Astrocyte (in vitro differentiated cells and primary cell): ENCODE measurements around the gene LMX1B. TPM values are rescaled to one million over a fixed set of nuclear protein-coding genes. Genes with fewer than 3 reads are reported as not detected.
A peak's percentile ranks its signal among the peaks of the same experiment; 100 is the strongest.

ENCODE experiments used
- DNase-seq: peaks from one replicate; pipeline ENCODE4 v3.0.0-alpha.2; 2010; ENCODE audit warnings: low read depth
- FAIRE-seq: peaks from 2 replicates; lab custom pipeline; 2011; peaks lifted over from hg19 to GRCh38; lab: Jason Lieb, UNC
- H2AFZ ChIP-seq: 2 replicates; pipeline ENCODE4 v1.6.0; 2012; ENCODE audit warnings: low read depth, low read length, inconsistent platforms
- H3K27ac ChIP-seq: 2 replicates; pipeline ENCODE4 v1.5.1; 2011; ENCODE audit warnings: low read depth, low read length, inconsistent platforms
- H3K27me3 ChIP-seq: 2 replicates; pipeline ENCODE4 v1.6.0; 2011; ENCODE audit warnings: low read length, inconsistent platforms; ENCODE audit not compliant: insufficient read depth
- H3K36me3 ChIP-seq: 2 replicates; pipeline ENCODE4 v1.5.1; 2011; ENCODE audit warnings: low read length, inconsistent platforms; ENCODE audit not compliant: insufficient read depth
- H3K4me1 ChIP-seq: 2 replicates; pipeline ENCODE4 v1.5.1; 2011; ENCODE audit warnings: low read length, inconsistent platforms; ENCODE audit not compliant: insufficient read depth
- H3K4me2 ChIP-seq: 2 replicates; pipeline ENCODE4 v1.6.0; 2012; ENCODE audit warnings: low read length, inconsistent platforms
- H3K4me3 ChIP-seq: 2 replicates; pipeline ENCODE4 v1.5.1; 2011; ENCODE audit warnings: low read depth, mild to moderate bottlenecking, low read length, inconsistent platforms; ENCODE audit not compliant: insufficient read depth
- H3K79me2 ChIP-seq: 2 replicates; pipeline ENCODE4 v1.6.0; 2012; ENCODE audit warnings: mild to moderate bottlenecking, low read length, inconsistent platforms; ENCODE audit not compliant: insufficient read depth
- H3K9ac ChIP-seq: 2 replicates; pipeline ENCODE4 v1.6.0; 2012; ENCODE audit warnings: mild to moderate bottlenecking, low read length, inconsistent platforms
- H3K9me3 ChIP-seq: 2 replicates; pipeline ENCODE4 v1.5.1; 2012; ENCODE audit warnings: low read depth, mild to moderate bottlenecking, low read length, inconsistent platforms; ENCODE audit not compliant: insufficient read depth
- H4K20me1 ChIP-seq: 2 replicates; pipeline ENCODE4 v1.6.0; 2012; ENCODE audit warnings: low read length, inconsistent platforms; ENCODE audit not compliant: insufficient read depth
- H3K27ac Mint-ChIP-seq: one replicate; pipeline ENCODE4 v1.8.0; 2021; ENCODE audit warnings: mild to moderate bottlenecking, mixed read lengths; ENCODE audit not compliant: unreplicated experiment
- H3K27me3 Mint-ChIP-seq: one replicate; pipeline ENCODE4 v1.8.0; 2021; ENCODE audit warnings: low read depth, mixed read lengths; ENCODE audit not compliant: unreplicated experiment
- H3K36me3 Mint-ChIP-seq: one replicate; pipeline ENCODE4 v1.8.0; 2021; ENCODE audit warnings: low read depth, mixed read lengths; ENCODE audit not compliant: unreplicated experiment
- H3K4me1 Mint-ChIP-seq: one replicate; pipeline ENCODE4 v1.8.0; 2021; ENCODE audit warnings: low read depth, mixed read lengths; ENCODE audit not compliant: unreplicated experiment
- H3K4me3 Mint-ChIP-seq: one replicate; pipeline ENCODE4 v1.8.0; 2021; ENCODE audit warnings: mild to moderate bottlenecking, moderate library complexity, mixed read lengths; ENCODE audit not compliant: unreplicated experiment
- H3K9me3 Mint-ChIP-seq: one replicate; pipeline ENCODE4 v1.8.0; 2021; ENCODE audit warnings: mild to moderate bottlenecking, mixed read lengths; ENCODE audit not compliant: unreplicated experiment
- CTCF ChIP-seq: IDR thresholded peaks from 2 replicates; pipeline ENCODE4 v1.5.1; 2011; ENCODE audit warnings: low read depth, mild to moderate bottlenecking, inconsistent platforms, low read length, moderate library complexity; ENCODE audit not compliant: insufficient read depth
- EZH2 ChIP-seq: IDR thresholded peaks from 2 replicates; pipeline ENCODE4 v1.6.1; 2012; ENCODE audit warnings: mild to moderate bottlenecking, low read length, inconsistent platforms; ENCODE audit not compliant: insufficient read depth
- total RNA-seq: library from RNA; stranded (reverse); gene quantifications from 2 replicates; pipeline ENCODE4 v1.2.1, GENCODE V29; 2021

Gene LMX1B
- total RNA-seq, 1 donor from 2014 or later, result 0.45 TPM

- H3K27ac ChIP-seq, result no peak overlapping the region
- no peak for FAIRE-seq
- H3K9ac ChIP-seq, result no peak overlapping the region
- Mint-ChIP-seq H3K27ac (no peak overlapping the region), H3K27me3 (peaks cover 52% of the 10 kb centered on the region), H3K4me1 (peaks cover 8% of the 10 kb centered on the region), H3K9me3 (peaks cover 5% of the 10 kb centered on the region), H3K36me3 (peaks cover 2% of the 10 kb centered on the region), H3K4me3 (no peak overlapping the region)
- no peaks in the 10 kb centered on the region for H3K4me1 ChIP-seq
- H3K9me3 ChIP-seq, result no peaks in the 10 kb centered on the region
- no peak overlapping the region for H2AFZ ChIP-seq
- no peaks in the 10 kb centered on the region for H3K79me2 ChIP-seq
- TF ChIP-seq CTCF (no peak), EZH2 (no peak)
- peaks cover 9% of the 10 kb centered on the region for H4K20me1 ChIP-seq
- DNase-seq, result no peak
- H3K4me2 ChIP-seq, result no peak overlapping the region
- H3K27me3 ChIP-seq, result peaks cover 54% of the 10 kb centered on the region
- no peaks in the 10 kb centered on the region for H3K36me3 ChIP-seq
- H3K4me3 ChIP-seq, result no peak overlapping the region
These were observed 60.8 kb downstream of the LMX1B start for GRCh38 chr9:126674365-126675146.

GRCh38 chr9:126675147-126675467 is 61.4 kb downstream of the LMX1B start:
- Mint-ChIP-seq H3K9me3 (peaks cover 5% of the 10 kb centered on the region), H3K4me3 (no peak overlapping the region), H3K27ac (no peak overlapping the region), H3K27me3 (peaks cover 54% of the 10 kb centered on the region), H3K36me3 (peaks cover 2% of the 10 kb centered on the region), H3K4me1 (peaks cover 14% of the 10 kb centered on the region)
- TF ChIP-seq CTCF (no peak), EZH2 (peak; percentile 10)
- Histone ChIP-seq H4K20me1 (peaks cover 9% of the 10 kb centered on the region), H3K4me3 (no peak overlapping the region), H3K9me3 (no peaks in the 10 kb centered on the region), H3K4me2 (no peak overlapping the region), H3K27ac (no peak overlapping the region), H2AFZ (no peak overlapping the region), H3K79me2 (no peaks in the 10 kb centered on the region), H3K9ac (no peak overlapping the region), H3K4me1 (no peaks in the 10 kb centered on the region), H3K36me3 (no peaks in the 10 kb centered on the region), H3K27me3 (peaks cover 53% of the 10 kb centered on the region)
- no peak for FAIRE-seq
- DNase-seq, result no peak

GRCh38 chr9:126676102-126676684 is 62.5 kb downstream of the LMX1B start:
- DNase-seq (no peak), FAIRE-seq (no peak)
- H3K27ac ChIP-seq, result no peak overlapping the region
- H3K9me3 ChIP-seq, result no peaks in the 10 kb centered on the region
- H3K4me1 ChIP-seq, result no peaks in the 10 kb centered on the region
- Mint-ChIP-seq H3K27ac (peak overlapping the region; percentile 41), H3K4me3 (no peak overlapping the region), H3K9me3 (peaks cover 5% of the 10 kb centered on the region), H3K27me3 (peaks cover 61% of the 10 kb centered on the region), H3K4me1 (peaks cover 17% of the 10 kb centered on the region), H3K36me3 (peaks cover 2% of the 10 kb centered on the region)
- no peaks in the 10 kb centered on the region for H3K36me3 ChIP-seq
- no peak overlapping the region for H3K4me3 ChIP-seq
- H2AFZ ChIP-seq, result no peak overlapping the region
- no peak overlapping the region for H3K9ac ChIP-seq
- peaks cover 50% of the 10 kb centered on the region for H3K27me3 ChIP-seq
- no peak for TF ChIP-seq EZH2
- no peak for TF ChIP-seq CTCF
- H4K20me1 ChIP-seq, result peaks cover 9% of the 10 kb centered on the region
- no peaks in the 10 kb centered on the region for H3K79me2 ChIP-seq
- no peak overlapping the region for H3K4me2 ChIP-seq
